B cell (primary cell): ENCODE measurements around the gene CASZ1. TPM values are rescaled to one million over a fixed set of nuclear protein-coding genes. Genes with fewer than 3 reads are reported as not detected.

Experiments
- ATAC-seq: fragments of 200-7000 bp; cut with Tn5 transposase; one replicate; pipeline ENCODE4 v1.10.0; 2021; ENCODE audit warnings: low read depth, mild to moderate bottlenecking, moderate number of reproducible peaks, moderate library complexity
- CTCF ChIA-PET: fragments of 350-600 bp; sonication (Branson Sonifier 250); formaldehyde crosslinking; loops from one replicate; lab custom pipeline; 2021; ENCODE audit warnings: antibody characterized with exemption, inconsistent platforms; lab: Charles Lee
- POLR2A ChIA-PET: fragments of 350-600 bp; sonication (Branson Sonifier 250); formaldehyde crosslinking; loops from one replicate; lab custom pipeline; 2021; ENCODE audit warnings: antibody characterized with exemption; lab: Charles Lee
- DNase-seq: peaks from one replicate; pipeline ENCODE4 v3.0.0; 2013
- H2AFZ ChIP-seq: 2 replicates; pipeline ENCODE4 v1.6.1; 2012; ENCODE audit warnings: mild to moderate bottlenecking, low read depth, low read length; ENCODE audit not compliant: insufficient read depth, poor library complexity, severe bottlenecking
- H3K27ac ChIP-seq, 2 donors: 1 replicate in 1 of 2; 2 replicates in 1 of 2; pipeline ENCODE4 v1.5.1; 2012 to 2013; ENCODE audit warnings: low read length in 2 of 2, mild to moderate bottlenecking in 2 of 2, moderate library complexity in 1 of 2
- H3K27me3 ChIP-seq, 4 experiments: fragments of 200-600 bp in 1 of 4; sonication (generic) in 1 of 4; replicated peaks in 1 of 4; 1 replicate in 2 of 4; 2 replicates in 2 of 4; pipeline versions ENCODE4 v1.6.1 to v1.7.0; 2013 to 2016; ENCODE audit warnings: low read length in 3 of 4, mild to moderate bottlenecking in 2 of 4, mixed read lengths in 1 of 4, moderate library complexity in 1 of 4; ENCODE audit not compliant: insufficient read depth in 4 of 4, control insufficient read depth in 3 of 4; ENCODE audit errors: control extremely low read depth in 1 of 4
- H3K36me3 ChIP-seq, 2 experiments: replicated peaks in 1 of 2; 1 replicate in 1 of 2; 2 replicates in 1 of 2; pipeline versions ENCODE4 v1.6.1 to v1.7.1; 2013; ENCODE audit warnings: low read length in 1 of 2; ENCODE audit not compliant: insufficient read depth in 2 of 2, control insufficient read depth in 1 of 2; ENCODE audit errors: control extremely low read depth in 1 of 2, extremely low read depth in 1 of 2
- H3K4me1 ChIP-seq, 2 donors: fragments of 200-600 bp in 1 of 2; sonication (generic) in 1 of 2; 1 replicate in 1 of 2; 2 replicates in 1 of 2; pipeline versions ENCODE4 v1.5.1 to v1.6.1; 2013 to 2017; ENCODE audit warnings: low read length in 2 of 2; ENCODE audit not compliant: control insufficient read depth in 2 of 2, insufficient read depth in 2 of 2
- H3K4me2 ChIP-seq: replicated peaks from 2 replicates; pipeline ENCODE3; 2012; ENCODE audit warnings: mild to moderate bottlenecking, low read depth, low read length; ENCODE audit not compliant: poor library complexity, severe bottlenecking
- H3K4me3 ChIP-seq, 5 experiments: fragments of 200-600 bp in 1 of 5; sonication (generic) in 1 of 5; 1 replicate in 3 of 5; 2 replicates in 2 of 5; pipeline versions ENCODE4 v1.5.1 to v1.7.0; 2011 to 2016; ENCODE audit warnings: low read length in 4 of 5, mild to moderate bottlenecking in 4 of 5, low read depth in 2 of 5, control low read depth in 1 of 5, moderate library complexity in 1 of 5; ENCODE audit not compliant: insufficient read depth in 1 of 5; ENCODE audit errors: control extremely low read depth in 1 of 5, extremely low read depth in 1 of 5
- H3K79me2 ChIP-seq: fragments of 200-600 bp; sonication (generic); one replicate; pipeline ENCODE4 v1.6.0; 2016; ENCODE audit warnings: low read length; ENCODE audit not compliant: control insufficient read depth, insufficient read depth
- H3K9ac ChIP-seq: fragments of 200-600 bp; sonication (generic); 2 replicates; pipeline ENCODE4 v1.6.1; 2017; ENCODE audit warnings: mild to moderate bottlenecking, low read length, moderate library complexity
- H3K9me3 ChIP-seq, 3 donors: one replicate each; pipeline versions ENCODE4 v1.6.1 to v1.7.1; 2013; ENCODE audit warnings: low read length in 2 of 3; ENCODE audit not compliant: control insufficient read depth in 2 of 3, insufficient read depth in 1 of 3; ENCODE audit errors: control extremely low read depth in 1 of 3
- H4K20me1 ChIP-seq: 2 replicates; pipeline ENCODE4 v1.6.0; 2012; ENCODE audit warnings: mild to moderate bottlenecking, low read length; ENCODE audit not compliant: insufficient read depth, control insufficient read depth, poor library complexity, severe bottlenecking
- H3K27ac Mint-ChIP-seq: one replicate; pipeline ENCODE4 v1.8.0; 2021; ENCODE audit warnings: mixed read lengths
- H3K27me3 Mint-ChIP-seq: one replicate; pipeline ENCODE4 v1.8.0; 2021; ENCODE audit warnings: mixed read lengths
- H3K4me1 Mint-ChIP-seq: one replicate; pipeline ENCODE4 v1.8.0; 2021; ENCODE audit warnings: mixed read lengths
- H3K4me3 Mint-ChIP-seq: one replicate; pipeline ENCODE4 v1.8.0; 2021; ENCODE audit warnings: mixed read lengths
- H3K9me3 Mint-ChIP-seq: one replicate; pipeline ENCODE4 v1.8.0; 2022; ENCODE audit warnings: mixed read lengths; ENCODE audit not compliant: insufficient read depth
- CTCF ChIP-seq: fragments of 200-600 bp; IDR thresholded peaks from one replicate; pipeline ENCODE4 v1.8.0; 2022; ENCODE audit warnings: antibody characterized with exemption, mild to moderate bottlenecking
- EZH2 ChIP-seq: IDR thresholded peaks from 2 replicates; pipeline ENCODE4 v1.6.1; 2012; ENCODE audit warnings: borderline replicate concordance, low read depth, mild to moderate bottlenecking, moderate library complexity, low read length; ENCODE audit not compliant: insufficient read depth, poor library complexity, severe bottlenecking
- WGBS: methylation state at CpG from one replicate; pipeline ENCODE4 v1.1.5; 2013; ENCODE audit warnings: missing lambda C conversion rate; ENCODE audit not compliant: insufficient coverage; 5-methylcytosine and 5-hydroxymethylcytosine counted together
- intact Hi-C: fragments of 100-400 bp; cut with micrococcal nuclease; formaldehyde crosslinking; loops from one replicate; pipeline ENCODE4 v1.10.0; 2022
- polyA plus RNA-seq: library from polyadenylated mRNA; depleted of rRNA; stranded (reverse); fragments of >200 nt; gene quantifications from 2 replicates; pipeline ENCODE4 v1.2.3, GENCODE V29; 2012
- total RNA-seq, 2 donors: library from RNA; stranded (reverse); fragments of 120-200 nt in 1 of 2; gene quantifications; 1 replicate in 1 of 2; 2 replicates in 1 of 2; pipeline versions ENCODE4 v1.2.3 to v1.2.4, GENCODE V29; 2013 to 2022

The CASZ1 gene
- total and polyA plus RNA-seq, 2 donors (not counting 1 experiment from before 2014, with no cell fraction given): 9.5 to 27.2 TPM

- no peak overlapping the region for H3K4me2 ChIP-seq
- H3K9ac ChIP-seq: no peak overlapping the region
- H3K4me3 ChIP-seq: no peak overlapping the region
- H4K20me1 ChIP-seq: no peaks in the 10 kb centered on the region
- H2AFZ ChIP-seq: no peak overlapping the region
- no peaks in the 10 kb centered on the region for H3K4me1 Mint-ChIP-seq
- no peak overlapping the region for H3K4me3 Mint-ChIP-seq
- TF ChIP-seq CTCF: no peak
- no peak for TF ChIP-seq EZH2
- H3K27ac ChIP-seq: no peak overlapping the region
- no peaks in the 10 kb centered on the region for H3K36me3 ChIP-seq
- no peak for ATAC-seq
- 82% methylated on average over 8 of the region's 9 CpGs for WGBS
- H3K27ac Mint-ChIP-seq: no peak overlapping the region
- ChIA-PET POLR2A (no interaction called here), CTCF (no interaction called here)
- DNase-seq: no peak
- intact Hi-C loops: no loop called here
- no peaks in the 10 kb centered on the region for H3K9me3 ChIP-seq
- H3K27me3 Mint-ChIP-seq: peaks cover 2% of the 10 kb centered on the region
- no peaks in the 10 kb centered on the region for H3K4me1 ChIP-seq
- H3K27me3 ChIP-seq: no peaks in the 10 kb centered on the region
- H3K79me2 ChIP-seq: no peaks in the 10 kb centered on the region
- H3K9me3 Mint-ChIP-seq: no peaks in the 10 kb centered on the region
Observed at GRCh38 chr1:10775763-10776162, 20.7 kb downstream of the CASZ1 start.

GRCh38 chr1:10774615-10775310, 21.7 kb downstream of the CASZ1 start:
- ATAC-seq (no peak), DNase-seq (no peak)
- Mint-ChIP-seq H3K27me3 (peaks cover 3% of the 10 kb centered on the region), H3K27ac (no peak overlapping the region), H3K4me3 (no peak overlapping the region), H3K4me1 (no peaks in the 10 kb centered on the region), H3K9me3 (no peaks in the 10 kb centered on the region)
- ChIA-PET POLR2A (no interaction called here), CTCF (no interaction called here)
- no peak overlapping the region for H3K4me2 ChIP-seq
- intact Hi-C loops: no loop called here
- H3K4me1 ChIP-seq: no peaks in the 10 kb centered on the region
- H3K4me3 ChIP-seq: no peak overlapping the region
- 93% methylated on average over 16 of the region's 17 CpGs for WGBS
- H4K20me1 ChIP-seq: no peaks in the 10 kb centered on the region
- TF ChIP-seq EZH2: no peak
- H3K79me2 ChIP-seq: no peaks in the 10 kb centered on the region
- no peaks in the 10 kb centered on the region for H3K9me3 ChIP-seq
- H3K36me3 ChIP-seq: no peaks in the 10 kb centered on the region
- no peak overlapping the region for H2AFZ ChIP-seq
- no peak overlapping the region for H3K9ac ChIP-seq
- H3K27me3 ChIP-seq: no peaks in the 10 kb centered on the region
- no peak overlapping the region for H3K27ac ChIP-seq
